ENCODE measurements around the gene MACROD2. TPM values are rescaled to one million over a fixed set of nuclear protein-coding genes. Genes with fewer than 3 reads are reported as not detected.

MACROD2 gene
- total RNA-seq, 2 donors from 2014 or later: not detected

DNA sequence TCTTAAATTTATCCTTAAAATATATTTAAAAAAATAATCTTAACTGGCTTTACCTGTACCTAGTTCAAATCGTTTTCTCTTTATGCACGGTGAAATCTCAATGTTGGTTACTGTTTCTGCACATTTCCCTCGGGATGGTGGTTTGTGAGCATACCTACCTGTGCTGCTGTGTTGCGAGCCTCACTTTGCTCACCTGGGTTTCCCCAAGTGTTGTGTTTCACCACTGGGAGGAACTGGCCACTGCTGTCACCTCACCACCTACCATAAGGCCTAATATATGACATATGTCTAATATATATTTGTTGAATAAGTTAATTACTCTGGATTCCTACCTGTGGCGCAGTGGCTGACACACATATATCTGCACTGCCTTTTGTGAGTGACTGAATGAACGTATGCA, 835.6 kb downstream of the MACROD2 start:
- no peak overlapping the region for H3K27ac Mint-ChIP-seq
- H3K36me3 Mint-ChIP-seq (ENCODE audit: insufficient read depth in 2 of 2): no peaks in the 10 kb centered on the region
- DNase-seq (no peak), ATAC-seq (replicated peaks in 1 of 2) (no peak)
- no peaks in the 10 kb centered on the region for H3K27me3 Mint-ChIP-seq (ENCODE audit: low read depth)
- H3K4me1 Mint-ChIP-seq (ENCODE audit: low read depth): no peaks in the 10 kb centered on the region
- H3K9me3 Mint-ChIP-seq: peaks cover 0 to 2% of the 10 kb centered on the region in 2 donors
- H3K4me3 Mint-ChIP-seq: no peak overlapping the region

DNA sequence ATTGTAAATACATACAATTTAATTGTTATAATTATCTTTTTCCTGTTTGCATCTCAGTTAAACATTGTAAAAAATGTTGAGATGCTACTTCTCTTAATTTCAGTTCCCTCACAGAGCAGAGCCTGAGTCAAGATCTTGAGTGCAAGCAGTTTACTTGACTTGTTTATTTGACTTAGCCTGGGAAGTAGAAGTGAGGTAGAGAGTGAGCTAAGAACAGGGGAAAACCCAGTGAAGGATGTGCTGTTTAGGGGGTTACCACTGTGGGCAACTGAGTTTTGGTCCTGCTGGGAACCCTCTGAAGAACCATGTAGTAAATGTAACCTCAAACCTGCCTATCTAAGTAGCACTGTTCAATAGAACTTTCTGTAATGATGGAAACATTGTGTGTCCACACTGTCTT, 837.3 kb downstream of the MACROD2 start:
- ATAC-seq (replicated peaks in 1 of 2): peak; percentile 59 to 89
- H3K4me1 Mint-ChIP-seq (ENCODE audit: low read depth): no peaks in the 10 kb centered on the region
- DNase-seq: peak in 1 of 2 donors; percentile 3

DNA sequence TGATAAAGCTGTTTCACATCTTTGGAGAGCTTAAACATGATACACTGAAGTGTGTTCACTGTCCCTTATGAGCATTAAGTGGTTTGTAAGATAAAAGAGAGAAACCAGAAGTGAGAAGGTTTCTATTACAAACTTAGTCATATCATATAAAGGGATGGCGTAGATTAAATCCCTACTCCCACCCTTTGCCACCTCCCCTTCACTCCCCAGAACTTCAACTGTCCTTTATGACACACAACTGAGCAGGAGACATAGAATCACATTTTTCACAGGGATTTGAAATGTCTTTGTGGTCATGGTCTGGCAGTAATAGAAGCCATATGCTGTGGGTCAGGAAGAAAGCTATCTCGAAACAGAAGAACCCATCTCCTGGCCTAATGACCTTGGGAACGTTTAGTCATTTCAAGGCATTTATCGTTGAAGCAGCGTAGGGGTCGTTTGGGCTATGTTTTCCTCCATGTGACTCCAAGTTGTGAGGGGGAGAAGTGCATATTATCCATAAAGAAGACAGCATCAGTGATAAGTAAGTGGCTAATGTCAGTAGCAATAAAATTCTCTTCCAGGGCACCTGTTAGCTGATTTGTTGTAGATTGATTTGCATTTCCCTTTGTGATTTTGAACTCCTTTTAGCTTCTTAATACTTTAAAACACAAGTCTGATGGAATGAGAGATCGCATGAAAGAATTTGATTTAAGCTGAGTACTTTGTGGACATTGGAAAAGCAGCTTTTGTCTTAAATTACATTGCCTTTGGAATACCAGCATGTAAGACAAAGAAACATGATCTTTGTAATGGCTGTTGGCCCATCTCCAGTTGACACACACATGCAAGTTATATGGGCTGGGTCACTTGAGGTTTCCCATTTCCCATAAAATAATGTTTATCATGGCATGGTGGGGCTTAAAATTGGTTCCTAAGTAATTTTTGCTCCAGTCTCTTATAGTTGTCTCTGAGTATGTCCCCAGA, 843.6 kb downstream of the MACROD2 start:
- Mint-ChIP-seq H3K9me3 (peaks cover 2 to 4% of the 10 kb centered on the region in 2 donors), H3K36me3 (ENCODE audit: insufficient read depth in 2 of 2) (peaks cover 0 to 2% of the 10 kb centered on the region in 2 donors), H3K4me3 (no peak overlapping the region), H3K27me3 (ENCODE audit: low read depth) (no peaks in the 10 kb centered on the region), H3K27ac (no peak overlapping the region), H3K4me1 (ENCODE audit: low read depth) (no peaks in the 10 kb centered on the region)
- ATAC-seq (replicated peaks in 1 of 2) (no peak), DNase-seq (no peak)

More for the DNA sequence above, 837.3 kb downstream of the MACROD2 start:
- Mint-ChIP-seq H3K27me3 (ENCODE audit: low read depth) (no peaks in the 10 kb centered on the region), H3K4me3 (no peak overlapping the region), H3K27ac (no peak overlapping the region), H3K9me3 (peaks cover 0 to 2% of the 10 kb centered on the region in 2 donors), H3K36me3 (ENCODE audit: insufficient read depth in 2 of 2) (no peaks in the 10 kb centered on the region)

DNA sequence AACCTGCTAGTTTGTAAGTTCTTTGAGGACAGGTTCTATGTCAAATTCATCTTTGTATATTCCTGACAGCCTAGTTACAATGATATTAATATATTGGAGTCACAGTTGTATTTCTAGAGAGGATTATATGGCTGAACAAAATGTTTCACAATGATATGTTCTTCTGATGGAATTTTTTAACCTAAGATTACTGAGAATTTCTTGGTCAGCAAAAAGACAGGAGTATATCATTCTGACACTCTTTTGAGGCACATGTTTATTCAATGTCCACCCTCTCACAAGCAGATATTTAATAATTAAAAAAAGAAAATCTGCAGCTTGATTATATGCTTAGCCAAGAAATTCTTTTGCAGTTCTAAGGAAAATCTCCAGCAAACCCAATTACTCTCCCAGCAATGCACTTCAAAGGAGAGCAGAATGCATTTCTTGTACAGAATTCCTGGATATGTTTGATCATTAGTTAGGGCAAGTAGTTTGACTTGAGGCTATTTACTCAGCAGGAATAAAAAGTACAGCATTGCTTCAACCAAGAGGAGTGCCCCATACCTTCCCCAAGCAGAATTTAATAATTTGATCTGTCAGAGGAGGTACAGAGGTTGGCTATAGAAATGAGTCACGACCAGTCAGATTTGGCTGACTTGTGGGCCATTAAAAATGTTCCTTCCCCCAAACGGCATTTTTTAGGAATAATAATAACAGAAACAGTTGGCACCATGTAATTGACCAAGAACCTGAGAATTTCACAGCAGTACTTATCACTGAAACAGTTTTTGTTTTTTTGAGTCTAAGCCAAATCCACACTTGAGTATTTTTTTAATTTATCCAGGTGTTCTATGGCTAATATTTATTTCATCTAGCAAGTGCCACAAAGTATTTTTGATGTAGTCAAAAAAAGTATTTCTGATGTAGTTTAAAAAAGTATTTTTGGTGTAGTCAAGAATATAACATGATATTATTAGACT, 850.2 kb downstream of the MACROD2 start:
- Mint-ChIP-seq H3K9me3 (peaks cover 4 to 5% of the 10 kb centered on the region in 2 donors), H3K27me3 (ENCODE audit: low read depth) (no peaks in the 10 kb centered on the region), H3K27ac (no peak overlapping the region), H3K4me3 (no peak overlapping the region), H3K36me3 (ENCODE audit: insufficient read depth in 2 of 2) (peaks cover 0 to 2% of the 10 kb centered on the region in 2 donors), H3K4me1 (ENCODE audit: low read depth) (no peaks in the 10 kb centered on the region)
- ATAC-seq (replicated peaks in 1 of 2): no peak
- DNase-seq: no peak

DNA sequence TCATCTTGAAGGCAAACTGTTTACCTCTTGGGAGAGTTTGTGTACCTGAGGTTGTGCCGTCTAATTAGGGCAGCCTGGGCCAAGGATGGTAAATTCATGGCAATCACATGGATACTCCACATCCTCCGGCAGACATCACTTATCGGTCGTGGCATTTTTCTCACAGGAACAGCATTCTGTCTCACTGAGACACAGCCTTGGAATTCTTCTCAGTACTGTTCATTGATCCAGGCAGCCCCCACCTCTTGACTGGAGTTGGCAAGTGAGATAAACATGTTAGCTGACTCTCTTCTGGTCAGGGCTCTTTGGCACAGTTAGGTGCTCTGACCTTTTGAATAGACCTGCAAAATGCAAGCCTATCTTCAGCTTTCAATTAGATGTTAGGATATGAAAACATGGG, 853.5 kb downstream of the MACROD2 start:
- Mint-ChIP-seq H3K27ac (no peak overlapping the region), H3K27me3 (ENCODE audit: low read depth) (no peaks in the 10 kb centered on the region), H3K9me3 (peaks cover 4 to 8% of the 10 kb centered on the region in 2 donors), H3K4me3 (no peak overlapping the region), H3K36me3 (ENCODE audit: insufficient read depth in 2 of 2) (peaks cover 0 to 1% of the 10 kb centered on the region in 2 donors), H3K4me1 (ENCODE audit: low read depth) (no peaks in the 10 kb centered on the region)
- no peak for ATAC-seq (replicated peaks in 1 of 2)
- no peak for DNase-seq

DNA sequence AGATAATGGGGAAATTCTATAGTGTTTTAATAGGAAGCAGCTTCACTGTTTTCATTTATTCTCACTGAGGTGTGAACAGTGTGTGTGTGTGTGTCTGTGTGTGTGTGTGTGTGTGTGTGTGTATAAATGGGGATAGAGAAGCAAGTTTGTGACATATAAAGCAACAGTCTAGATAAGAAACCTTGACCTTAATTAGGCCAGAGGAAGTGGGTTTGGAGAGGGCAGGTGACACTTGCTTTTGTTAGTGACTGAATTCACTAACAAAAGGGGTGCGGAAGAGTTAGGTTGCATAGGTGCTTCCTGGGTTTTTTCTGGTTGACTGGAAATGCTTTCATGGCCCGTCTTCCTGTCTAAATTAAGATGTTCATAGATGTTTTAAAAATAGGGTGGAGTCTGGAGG, 857.8 kb downstream of the MACROD2 start:
- no peak for ATAC-seq (replicated peaks in 1 of 2)
- Mint-ChIP-seq H3K4me1 (ENCODE audit: low read depth) (no peaks in the 10 kb centered on the region), H3K36me3 (ENCODE audit: insufficient read depth in 2 of 2) (no peaks in the 10 kb centered on the region), H3K27me3 (ENCODE audit: low read depth) (no peaks in the 10 kb centered on the region), H3K4me3 (no peak overlapping the region), H3K27ac (no peak overlapping the region), H3K9me3 (peaks cover 2 to 5% of the 10 kb centered on the region in 2 donors)
- DNase-seq: no peak

DNA sequence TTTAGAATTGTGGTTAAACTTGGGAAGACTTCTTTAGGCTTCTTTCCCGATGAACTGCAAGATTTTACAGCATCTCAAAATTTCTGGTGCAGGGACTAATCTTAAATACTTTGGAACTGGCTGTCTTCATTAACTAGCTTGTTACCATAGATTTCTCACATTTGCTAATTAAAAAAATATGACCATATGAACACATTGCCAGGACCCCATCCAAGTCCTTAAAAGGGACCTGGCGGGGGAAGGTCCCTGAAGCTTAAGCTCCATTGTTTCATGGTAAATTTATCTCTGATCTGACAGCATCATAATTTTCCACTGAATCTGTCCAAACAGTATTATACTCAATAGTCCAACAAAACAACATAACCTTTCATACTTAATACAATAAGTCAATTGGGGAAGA, 859.9 kb downstream of the MACROD2 start:
- no peak for ATAC-seq (replicated peaks in 1 of 2)
- H3K27ac Mint-ChIP-seq: no peak overlapping the region
- H3K36me3 Mint-ChIP-seq (ENCODE audit: insufficient read depth in 2 of 2): no peaks in the 10 kb centered on the region
- DNase-seq: no peak
- no peaks in the 10 kb centered on the region for H3K27me3 Mint-ChIP-seq (ENCODE audit: low read depth)
- H3K4me3 Mint-ChIP-seq: no peak overlapping the region
- no peaks in the 10 kb centered on the region for H3K4me1 Mint-ChIP-seq (ENCODE audit: low read depth)
- H3K9me3 Mint-ChIP-seq: peaks cover 2 to 5% of the 10 kb centered on the region in 2 donors

DNA sequence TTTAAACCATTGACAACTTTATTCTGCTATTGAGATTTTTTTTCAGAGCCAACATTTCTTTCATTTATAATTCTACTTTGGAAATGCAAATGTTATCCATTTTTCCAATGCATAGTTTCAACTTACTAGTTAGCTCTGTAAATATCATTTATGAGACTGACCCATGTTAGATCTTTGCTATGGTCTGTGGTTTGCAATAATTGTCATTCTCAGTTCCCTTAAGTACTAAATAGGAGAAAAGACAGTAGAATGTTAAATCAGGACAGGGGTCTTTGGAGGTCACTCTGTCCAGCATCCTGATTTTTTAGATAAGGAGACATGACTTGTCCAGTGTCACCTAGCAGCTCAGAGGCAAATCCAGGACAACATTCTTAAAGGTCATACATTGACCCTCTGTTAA, 864.3 kb downstream of the MACROD2 start:
- H3K4me1 Mint-ChIP-seq (ENCODE audit: low read depth): no peaks in the 10 kb centered on the region
- no peak overlapping the region for H3K27ac Mint-ChIP-seq
- H3K36me3 Mint-ChIP-seq (ENCODE audit: insufficient read depth in 2 of 2): no peaks in the 10 kb centered on the region
- no peak for ATAC-seq (replicated peaks in 1 of 2)
- H3K4me3 Mint-ChIP-seq: no peak overlapping the region
- H3K9me3 Mint-ChIP-seq: peaks cover 0 to 2% of the 10 kb centered on the region in 2 donors
- no peaks in the 10 kb centered on the region for H3K27me3 Mint-ChIP-seq (ENCODE audit: low read depth)
- DNase-seq: no peak

DNA sequence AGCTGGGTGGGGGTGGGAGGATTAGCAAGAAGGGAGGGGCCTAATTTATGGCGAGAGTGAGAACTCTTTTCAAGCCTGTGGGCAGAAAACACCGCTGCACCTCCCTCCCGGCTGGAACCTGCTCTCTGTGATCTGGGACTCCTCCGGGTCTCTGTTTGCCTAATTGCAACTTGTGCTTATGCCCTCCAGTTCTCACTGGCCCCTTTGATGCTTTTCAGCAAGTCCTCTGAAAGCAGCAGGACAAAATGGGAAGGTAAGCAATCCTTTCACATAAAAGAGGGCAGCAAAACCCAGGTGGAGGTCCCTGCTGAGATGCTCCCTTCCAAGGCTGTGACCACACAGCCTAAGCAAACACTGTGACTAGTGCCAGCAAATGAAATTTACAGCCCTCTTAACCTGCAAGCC, 865.1 kb downstream of the MACROD2 start:
- no peak for DNase-seq

DNA sequence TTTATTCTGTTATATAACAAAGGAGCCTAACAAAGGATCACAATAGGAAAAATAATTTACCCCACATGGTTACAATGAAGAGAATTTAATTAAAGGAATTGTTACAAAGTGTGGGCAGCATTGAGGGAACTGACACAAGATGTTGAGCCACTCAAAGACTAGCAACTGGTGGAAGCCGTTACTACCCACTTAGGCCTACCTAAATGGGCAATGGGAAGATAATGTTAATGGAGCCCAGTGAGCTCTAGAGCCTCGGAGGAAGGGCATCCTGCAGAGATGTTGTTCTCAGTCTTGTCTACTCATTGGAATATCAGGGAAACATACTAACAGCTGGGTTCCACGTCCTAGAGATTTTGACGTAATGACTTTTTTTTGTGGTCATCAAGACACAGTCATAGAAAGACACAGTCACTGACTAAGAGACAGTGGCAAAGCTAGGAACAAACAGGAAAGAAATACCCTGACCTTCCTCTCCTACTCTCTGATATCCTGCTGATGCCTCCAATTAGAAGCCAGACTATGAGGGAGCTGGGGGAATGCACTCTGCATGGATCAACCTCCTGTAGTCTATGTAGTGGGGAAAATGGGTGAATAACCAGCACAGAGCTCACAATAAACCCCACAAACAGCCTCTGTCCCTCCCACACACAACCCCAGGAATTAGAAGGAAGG, 865.8 kb downstream of the MACROD2 start:
- ATAC-seq (replicated peaks in 1 of 2) (peak in 1 of 2 donors; percentile 44), DNase-seq (no peak)
- Mint-ChIP-seq H3K4me1 (ENCODE audit: low read depth) (no peaks in the 10 kb centered on the region), H3K27ac (no peak overlapping the region), H3K27me3 (ENCODE audit: low read depth) (no peaks in the 10 kb centered on the region), H3K36me3 (ENCODE audit: insufficient read depth in 2 of 2) (no peaks in the 10 kb centered on the region), H3K9me3 (peaks cover 0 to 2% of the 10 kb centered on the region in 2 donors), H3K4me3 (no peak overlapping the region)

More for the DNA sequence above, 865.1 kb downstream of the MACROD2 start:
- no peak overlapping the region for H3K27ac Mint-ChIP-seq
- H3K27me3 Mint-ChIP-seq (ENCODE audit: low read depth): no peaks in the 10 kb centered on the region
- no peak overlapping the region for H3K4me3 Mint-ChIP-seq
- peaks cover 0 to 2% of the 10 kb centered on the region in 2 donors for H3K9me3 Mint-ChIP-seq
- H3K36me3 Mint-ChIP-seq (ENCODE audit: insufficient read depth in 2 of 2): no peaks in the 10 kb centered on the region
- H3K4me1 Mint-ChIP-seq (ENCODE audit: low read depth): no peaks in the 10 kb centered on the region
- ATAC-seq (replicated peaks in 1 of 2): no peak

DNA sequence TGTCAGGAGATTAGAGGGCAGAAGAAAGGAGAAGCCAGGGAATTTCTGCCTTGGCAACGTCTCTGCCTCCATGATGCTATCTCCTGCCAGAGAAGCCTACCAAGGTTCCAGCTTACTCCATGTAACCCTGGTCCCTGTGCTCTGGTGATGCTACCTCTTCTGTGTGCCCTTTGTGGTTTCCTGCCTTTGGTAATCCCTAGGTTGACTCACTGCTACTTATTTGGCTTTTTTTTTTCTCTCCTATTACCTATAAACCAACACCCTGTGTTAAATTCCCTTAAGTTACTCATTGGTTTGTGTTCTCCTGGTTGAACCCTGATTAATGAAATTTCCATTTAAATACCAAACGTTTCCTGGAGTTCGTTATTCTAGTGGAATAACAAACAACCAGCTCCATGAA, 869.9 kb downstream of the MACROD2 start:
- Mint-ChIP-seq H3K4me1 (ENCODE audit: low read depth) (no peaks in the 10 kb centered on the region), H3K27ac (no peak overlapping the region), H3K4me3 (no peak overlapping the region), H3K9me3 (peaks cover 5 to 10% of the 10 kb centered on the region in 2 donors), H3K36me3 (ENCODE audit: insufficient read depth in 2 of 2) (no peaks in the 10 kb centered on the region), H3K27me3 (ENCODE audit: low read depth) (no peaks in the 10 kb centered on the region)
- no peak for ATAC-seq (replicated peaks in 1 of 2)
- no peak for DNase-seq

DNA sequence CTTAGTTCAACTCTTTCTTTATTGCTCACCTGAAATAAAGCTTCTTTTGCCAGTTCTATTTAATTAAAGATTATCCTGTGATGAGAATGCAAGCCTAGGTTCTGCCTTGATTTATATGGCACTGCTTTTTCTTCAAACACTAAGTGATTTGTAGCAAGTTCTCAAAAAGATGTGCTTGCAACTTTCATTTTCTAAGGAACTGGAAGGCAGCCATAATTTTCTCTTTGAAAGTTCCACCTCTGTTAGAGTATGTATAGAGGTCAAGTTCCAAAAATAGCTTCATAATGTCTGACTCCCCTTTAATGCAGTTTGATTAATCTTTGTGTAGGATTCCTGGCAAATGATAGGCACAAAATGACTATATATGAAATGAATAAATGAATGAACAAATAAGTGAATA, 870.4 kb downstream of the MACROD2 start:
- H3K27ac Mint-ChIP-seq: no peak overlapping the region
- no peaks in the 10 kb centered on the region for H3K4me1 Mint-ChIP-seq (ENCODE audit: low read depth)
- no peak for ATAC-seq (replicated peaks in 1 of 2)
- no peak for DNase-seq
- no peaks in the 10 kb centered on the region for H3K36me3 Mint-ChIP-seq (ENCODE audit: insufficient read depth in 2 of 2)
- no peaks in the 10 kb centered on the region for H3K27me3 Mint-ChIP-seq (ENCODE audit: low read depth)
- H3K9me3 Mint-ChIP-seq: peaks cover 5 to 10% of the 10 kb centered on the region in 2 donors
- H3K4me3 Mint-ChIP-seq: no peak overlapping the region

All from activated T-cell treated with anti-CD3 and anti-CD28 coated beads, Interleukin-2, amount 50 U/mL, for 72 hours (primary cell).